G401 (cell line): Measurements from ENCODE around the gene CABP7. TPM values are rescaled to one million over a fixed set of nuclear protein-coding genes. Genes with fewer than 3 reads are reported as not detected.
A peak's percentile ranks its signal among the peaks of the same experiment; 100 is the strongest.

Experiments used
- DNase-seq: peaks from one replicate; pipeline ENCODE4 v3.0.0-alpha.2; 2015; ENCODE audit warnings: low spot score
- in situ Hi-C: cut with HindIII; loops from 2 replicates; pipeline ENCODE4 v1.10.0; 2016; ENCODE audit warnings: low sequenced_read_pairs, mixed read lengths
- total RNA-seq: library from RNA; depleted of rRNA; stranded (reverse); fragments of >200 nt; shearing (Covaris generic); gene quantifications from 2 replicates; pipeline ENCODE4 v1.2.3, GENCODE V29; 2014; rRNA removed

Gene CABP7
- 1.5 and 2.8 TPM in 2 replicates for total RNA-seq

- no peak for DNase-seq
- in situ Hi-C loops = no loop called here
Observed at GRCh38 chr22:29719899-29720645, at the start of gene CABP7. CABP7 (plus strand) TSS chr22:29720003; CDS start chr22:29720425, 422 bp downstream.

DNA sequence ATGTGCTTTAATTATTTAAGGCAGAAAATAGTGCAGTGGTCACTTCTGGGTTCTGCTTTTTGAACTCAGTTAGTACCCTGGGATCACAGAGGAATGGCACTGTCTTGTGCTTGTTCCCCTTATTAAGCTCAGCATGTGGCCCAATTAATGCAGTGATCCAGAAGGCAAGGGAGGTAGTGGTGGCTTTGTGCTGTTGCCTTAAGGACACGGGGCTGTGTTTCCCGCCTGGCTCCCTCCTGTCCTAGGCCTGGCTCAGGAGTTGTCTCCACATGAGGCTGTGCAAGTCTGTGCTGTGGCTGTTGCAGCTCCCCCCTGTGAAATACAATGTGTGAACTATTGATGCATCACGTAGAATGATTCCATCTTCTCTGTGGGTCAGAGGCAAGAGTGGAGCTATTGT lies 49.2 kb upstream of the CABP7 start:
- in situ Hi-C loops = no loop called here
- DNase-seq = peak; percentile 79

- in situ Hi-C loops = no loop called here
- DNase-seq = no peak
Observed at GRCh38 chr22:29673361-29674066, 46.3 kb upstream of the CABP7 start.

DNA sequence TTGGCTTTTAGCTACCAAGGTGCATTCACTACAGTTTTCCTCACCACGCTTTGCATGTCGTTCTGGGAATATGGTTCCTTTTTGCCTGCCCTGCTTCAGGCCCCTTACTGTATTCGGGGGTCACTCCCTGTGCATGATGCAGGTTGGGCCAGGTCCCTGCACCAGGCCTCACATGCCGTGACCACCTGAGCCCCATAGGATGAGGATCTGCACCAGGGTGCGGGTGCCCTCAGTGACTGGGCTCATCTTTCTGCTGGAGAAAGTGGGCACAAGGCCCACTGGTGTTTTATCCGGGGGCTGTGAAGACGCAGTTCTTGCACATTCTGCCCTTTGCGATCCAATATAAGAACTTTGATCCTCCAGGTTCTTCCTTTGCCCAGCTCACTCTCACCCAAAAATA lies 45.7 kb upstream of the CABP7 start:
- in situ Hi-C loops = no loop called here
- DNase-seq = no peak

DNA sequence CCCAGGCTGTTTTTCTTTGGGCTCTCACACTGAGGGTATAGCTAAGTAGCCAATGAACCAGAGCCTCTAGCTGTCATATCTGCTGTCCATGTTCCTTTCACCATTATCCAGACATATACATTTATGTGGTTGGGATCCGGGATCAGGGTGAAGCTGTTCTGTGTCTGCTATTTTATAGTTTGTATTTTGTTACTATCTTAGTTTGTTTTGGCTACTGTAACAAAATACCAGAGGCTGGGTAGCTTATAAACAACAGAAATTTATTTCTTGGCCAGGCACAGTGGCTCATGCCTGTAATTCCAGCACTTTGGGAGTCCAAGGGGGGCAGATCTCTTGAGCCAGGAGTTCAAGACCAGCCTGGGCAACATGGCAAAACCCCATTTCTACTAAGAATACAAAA lies 40.5 kb upstream of the CABP7 start:
- DNase-seq = no peak
- in situ Hi-C loops = no loop called here

DNA sequence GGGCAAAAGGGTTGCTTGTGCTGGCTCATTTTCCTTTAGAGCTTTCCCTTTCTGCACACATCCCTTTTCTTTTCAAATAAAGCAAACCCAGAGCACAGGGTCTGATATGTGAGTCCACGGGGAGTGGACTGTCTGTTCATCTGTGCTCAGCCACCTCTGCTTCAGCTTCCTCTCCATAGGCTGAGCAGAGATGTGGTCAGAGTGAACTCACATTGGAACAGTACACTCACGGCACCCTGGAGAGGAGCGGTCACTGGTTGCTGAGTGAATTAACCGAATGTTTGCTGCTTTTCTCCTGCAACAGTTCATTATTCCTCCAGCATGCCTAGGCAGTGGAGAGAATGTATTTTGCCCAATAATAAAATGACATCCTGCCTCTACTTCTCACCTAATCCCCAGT lies 36.3 kb upstream of the CABP7 start:
- DNase-seq = no peak
- in situ Hi-C loops = no loop called here

DNA sequence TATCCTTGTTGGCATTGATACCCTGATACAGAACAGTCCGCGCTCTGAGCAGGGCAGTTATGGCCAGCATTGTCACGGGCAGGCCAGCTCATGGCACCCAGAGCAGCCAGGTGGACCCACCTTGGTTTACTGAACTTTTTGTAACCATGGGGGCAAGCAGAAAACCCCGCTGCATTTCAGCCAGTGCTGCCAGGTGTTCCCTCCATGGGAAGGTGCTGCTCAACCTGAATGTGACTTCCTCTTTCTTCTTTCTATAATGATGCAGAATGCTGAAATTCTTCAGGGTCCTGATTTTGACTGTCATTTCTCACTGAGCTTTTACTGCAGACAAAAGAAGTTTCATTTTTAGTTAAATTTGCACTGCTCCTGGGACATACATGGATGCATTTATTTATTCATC lies 35.6 kb upstream of the CABP7 start:
- DNase-seq = no peak
- in situ Hi-C loops = no loop called here

- no peak for DNase-seq
- in situ Hi-C loops = no loop called here
Observed at GRCh38 chr22:29689206-29689879, 30.5 kb upstream of the CABP7 start.

GRCh38 chr22:29689880-29690213 lies 30.0 kb upstream of the CABP7 start:
- peak; percentile 82 for DNase-seq
- in situ Hi-C loops = no loop called here

DNA sequence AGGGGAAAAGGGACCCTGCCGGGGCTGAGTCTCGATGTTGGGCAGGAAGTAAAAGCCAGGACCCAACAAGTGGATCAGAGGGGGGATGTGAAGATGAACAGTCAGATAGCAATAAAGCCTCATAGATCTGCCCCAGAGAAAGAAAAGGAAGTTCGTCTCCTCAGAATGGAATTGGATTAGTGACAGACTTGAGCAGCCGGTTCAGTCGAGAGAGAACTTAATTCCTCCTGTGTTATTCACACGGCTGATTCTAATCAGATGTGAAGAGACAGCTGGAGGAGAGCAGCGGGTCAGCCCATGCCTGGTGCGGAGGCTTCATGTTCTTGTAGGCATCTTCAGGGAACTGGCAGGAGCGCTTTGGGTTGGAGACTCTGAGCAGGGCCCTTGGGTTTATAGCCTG lies 29.3 kb upstream of the CABP7 start:
- in situ Hi-C loops = no loop called here
- no peak for DNase-seq

DNA sequence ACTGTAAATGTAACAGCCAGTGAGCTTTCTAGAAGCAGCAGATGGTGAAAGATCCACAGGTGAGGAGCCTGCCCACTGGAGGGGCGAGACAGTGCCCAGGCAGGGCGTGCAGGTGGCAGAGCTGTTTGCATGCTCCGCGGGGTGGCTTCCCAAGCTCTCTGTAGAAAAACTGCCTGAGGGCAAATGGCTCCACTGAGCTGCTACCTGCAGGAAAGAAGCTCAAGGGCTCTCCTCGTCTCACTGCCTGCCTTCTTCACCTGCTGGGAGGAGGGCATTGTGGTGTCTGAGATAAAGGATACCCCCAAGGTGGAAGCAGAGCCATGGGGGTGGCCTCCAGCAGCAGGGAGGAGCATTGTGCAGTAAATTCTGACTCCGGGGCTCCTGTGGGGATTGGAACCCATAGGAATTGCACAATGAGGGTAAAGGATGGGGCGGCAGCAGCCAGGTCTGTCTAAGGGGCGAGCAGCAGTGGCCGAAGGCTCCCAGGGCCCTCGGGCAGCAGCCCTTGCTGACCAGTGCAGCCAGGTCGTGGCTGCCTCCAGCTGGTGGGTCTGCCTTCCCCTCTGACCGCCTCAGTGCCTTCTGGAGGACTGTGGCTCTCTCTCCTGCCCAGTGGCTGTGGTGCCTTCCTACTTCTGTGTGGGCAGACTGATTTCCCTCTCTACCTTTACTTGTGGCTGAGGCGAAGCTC lies 28.0 kb upstream of the CABP7 start:
- in situ Hi-C loops = no loop called here
- DNase-seq = peak; percentile 80

DNA sequence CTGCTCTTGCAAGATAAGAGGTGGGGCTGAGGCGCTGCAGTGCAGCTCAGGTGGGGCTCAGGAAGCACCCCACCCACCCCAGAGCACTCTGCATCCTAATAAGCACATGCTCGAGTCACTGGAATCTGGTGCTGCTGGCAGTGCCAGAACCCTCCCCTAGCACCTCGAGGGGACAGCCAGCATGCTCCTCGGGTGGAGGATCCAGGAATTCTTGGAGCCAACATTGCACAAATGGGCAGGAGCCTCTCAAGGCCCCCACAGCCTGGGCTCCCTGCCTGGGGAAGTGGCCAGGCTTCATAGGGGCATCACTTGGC lies 27.5 kb upstream of the CABP7 start:
- DNase-seq = peak; percentile 74
- in situ Hi-C loops = no loop called here

- in situ Hi-C loops = no loop called here
- DNase-seq = no peak
Observed at GRCh38 chr22:29693161-29693560, 26.6 kb upstream of the CABP7 start.

DNA sequence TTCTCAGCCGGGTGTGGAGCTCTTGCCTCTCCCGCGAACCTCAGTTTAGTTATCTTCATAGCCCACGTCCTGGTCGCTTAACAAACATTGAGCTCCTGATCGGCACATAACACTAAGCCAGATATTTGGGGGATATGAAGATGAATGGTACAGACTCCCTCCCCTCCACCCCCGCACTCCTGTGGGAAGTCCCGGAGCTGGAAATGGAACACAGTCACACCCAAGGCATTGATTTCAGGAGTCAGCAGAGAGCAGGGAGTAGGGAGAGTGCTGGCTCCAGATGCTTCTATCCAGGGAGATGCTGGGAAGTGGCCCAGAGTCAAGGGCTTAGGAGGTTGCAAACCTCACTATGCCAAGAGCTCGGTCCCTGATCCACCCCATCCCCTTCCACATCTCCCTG lies 26.1 kb upstream of the CABP7 start:
- in situ Hi-C loops = no loop called here
- no peak for DNase-seq

DNA sequence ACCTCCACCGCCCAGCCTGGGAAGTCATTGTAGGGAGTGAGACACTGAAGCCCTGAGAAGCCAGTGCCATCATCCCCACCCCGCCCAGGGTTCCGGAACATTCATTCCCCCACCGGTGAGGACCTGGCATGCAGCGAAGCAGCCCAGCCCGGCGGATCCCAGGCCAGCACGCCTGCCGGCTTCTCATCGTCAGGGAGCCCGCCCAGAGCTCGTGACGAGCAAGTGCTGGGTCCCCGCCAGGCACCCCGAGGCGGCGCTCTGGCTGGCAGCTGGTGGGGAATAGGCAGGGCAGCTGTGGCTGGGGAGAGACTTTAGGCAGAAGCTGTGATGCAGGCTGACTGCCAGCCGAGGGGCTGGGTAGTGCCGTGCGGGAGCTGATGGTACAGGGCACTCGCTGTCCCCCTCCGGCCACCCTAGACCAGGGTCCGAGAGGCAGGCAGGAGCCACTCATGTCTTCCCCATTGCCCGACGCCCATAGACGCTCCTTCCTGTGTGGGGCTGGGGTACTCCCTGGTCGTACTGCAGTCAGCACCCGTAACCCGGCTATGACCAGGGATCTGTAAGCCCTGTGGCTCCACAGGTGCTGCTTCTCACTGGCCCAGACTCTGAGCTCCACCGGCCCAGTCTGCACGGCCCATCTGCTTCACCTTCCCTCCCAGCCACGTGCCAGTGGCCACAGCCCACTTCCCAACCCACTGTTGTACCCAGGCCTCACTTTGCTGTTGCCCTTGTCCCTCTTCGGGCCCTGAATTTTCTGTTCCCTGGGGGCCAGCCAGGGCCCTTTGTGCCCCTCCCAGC lies 24.5 kb upstream of the CABP7 start:
- no peak for DNase-seq
- in situ Hi-C loops = no loop called here

GRCh38 chr22:29697853-29698598 lies 21.8 kb upstream of the CABP7 start:
- in situ Hi-C loops = no loop called here
- no peak for DNase-seq

DNA sequence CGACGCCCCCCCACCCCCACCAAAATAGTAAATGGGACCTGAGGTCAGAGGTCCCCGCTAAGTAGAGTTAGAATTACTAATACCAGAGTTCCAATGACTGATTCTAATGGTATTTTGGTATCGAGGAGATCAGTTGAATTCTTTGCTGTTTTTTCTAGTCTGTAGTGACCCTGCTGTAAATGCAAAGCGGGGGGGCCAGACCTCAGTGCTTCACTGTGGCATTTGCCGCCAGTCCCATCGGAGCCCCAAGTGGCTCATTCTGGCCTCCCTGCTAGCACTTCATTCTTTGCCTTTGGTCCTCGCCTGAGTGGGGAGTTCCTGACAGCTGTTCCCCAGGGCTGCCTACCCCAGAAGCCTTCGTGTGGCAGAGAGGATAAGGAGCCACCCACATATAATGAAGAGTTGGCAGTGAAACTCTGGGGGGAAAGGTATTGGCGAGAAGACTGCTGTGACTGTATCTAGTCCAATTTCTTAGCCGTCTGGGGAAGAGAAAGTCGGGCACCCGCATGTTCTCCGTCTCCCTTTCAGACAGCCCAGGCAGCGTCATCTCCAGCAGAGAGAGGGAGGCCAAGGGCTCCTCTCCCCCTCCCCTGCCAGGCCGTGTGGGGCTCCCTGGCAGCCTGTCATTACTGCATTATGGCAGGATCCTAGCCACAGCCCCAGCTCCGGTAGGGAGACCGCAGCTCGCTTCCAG lies 19.4 kb upstream of the CABP7 start:
- in situ Hi-C loops = no loop called here
- DNase-seq = no peak

- in situ Hi-C loops = no loop called here
- DNase-seq = peak; percentile 43
Observed at GRCh38 chr22:29700900-29701154, 19.0 kb upstream of the CABP7 start.
